GM19239 (cell line): ENCODE measurements around the gene GSKIP.
A peak's percentile ranks its signal among the peaks of the same experiment; 100 is the strongest.

Experiments
- DNase-seq: peaks from one replicate; pipeline ENCODE4 v3.0.0; 2011; ENCODE audit warnings: low spot score; ENCODE audit not compliant: insufficient read length
- FAIRE-seq: peaks from 2 replicates; lab custom pipeline; 2011; peaks lifted over from hg19 to GRCh38; lab: Jason Lieb, UNC

Gene GSKIP

GRCh38 chr14:96413526-96413925 is 50.2 kb downstream of the GSKIP start:
- no peak for DNase-seq
- FAIRE-seq = no peak

GRCh38 chr14:96415559-96415958 is 52.2 kb downstream of the GSKIP start:
- no peak for FAIRE-seq
- no peak for DNase-seq

GRCh38 chr14:96416292-96416691 is 53.0 kb downstream of the GSKIP start:
- FAIRE-seq = no peak

DNA sequence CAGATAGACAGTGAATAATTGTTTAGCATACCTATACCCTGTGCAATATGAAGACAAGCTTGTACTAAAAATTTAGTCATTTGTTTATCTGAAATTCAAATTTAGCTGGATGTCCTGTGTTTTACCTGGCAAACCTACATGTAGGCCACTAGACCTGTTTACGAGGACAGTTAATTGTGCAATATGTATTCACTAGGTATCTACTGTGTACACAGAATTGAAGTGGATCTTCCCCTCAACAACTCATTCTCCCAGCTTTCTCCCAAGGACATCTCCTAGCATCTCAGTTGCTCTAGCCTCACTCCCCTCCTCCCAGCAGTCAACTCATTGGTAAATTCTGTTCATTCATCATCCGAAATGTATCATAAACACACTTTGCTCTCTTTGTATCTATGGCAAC is 53.9 kb downstream of the GSKIP start:
- no peak for FAIRE-seq

More at GRCh38 chr14:96416292-96416691, 53.0 kb downstream of the GSKIP start:
- no peak for DNase-seq

DNA sequence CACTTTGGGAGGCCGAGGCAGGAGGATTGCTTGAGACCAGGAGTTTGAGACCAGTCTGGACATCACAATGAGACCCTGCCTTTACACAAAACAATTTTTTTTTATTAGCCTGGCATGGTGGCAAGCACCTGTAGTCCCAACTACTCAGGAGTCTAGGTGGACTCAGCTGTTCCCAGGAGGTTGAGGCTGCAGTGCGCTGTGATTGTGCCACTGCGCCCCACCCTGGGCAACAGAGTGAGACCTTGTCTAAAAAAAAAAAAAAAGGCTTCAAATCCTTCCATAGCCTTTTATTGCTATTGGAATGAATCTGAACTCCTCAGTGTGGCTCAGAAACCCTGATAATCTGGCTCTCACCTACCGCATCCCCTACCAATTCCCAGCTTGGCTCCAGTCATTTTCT is 54.7 kb downstream of the GSKIP start:
- no peak for FAIRE-seq
- DNase-seq = no peak

More for the DNA sequence above, 53.9 kb downstream of the GSKIP start:
- no peak for DNase-seq

- FAIRE-seq (no peak), DNase-seq (no peak)
Observed at GRCh38 chr14:96421236-96421635, 57.9 kb downstream of the GSKIP start.

- FAIRE-seq = no peak
- DNase-seq = no peak
Observed at GRCh38 chr14:96422992-96423391, 59.7 kb downstream of the GSKIP start.

- no peak for DNase-seq
- FAIRE-seq = no peak
Observed at GRCh38 chr14:96423446-96424108, 60.3 kb downstream of the GSKIP start.

GRCh38 chr14:96424109-96424989 is 61.0 kb downstream of the GSKIP start:
- peak; percentile 44 for FAIRE-seq
- DNase-seq = peak; percentile 27

GRCh38 chr14:96434040-96434439 is 70.7 kb downstream of the GSKIP start:
- no peak for DNase-seq
- FAIRE-seq = no peak
